Upper lobe of left lung (tissue), 4 donors: ENCODE measurements around the gene SPINK5.

Source experiments
- EP300 ChIP-seq, 4 donors: sonication (generic); formaldehyde crosslinking; IDR thresholded peaks; one replicate each; pipeline ENCODE4 v1.5.1; 2017; ENCODE audit warnings: antibody characterized with exemption in 4 of 4, control low read depth in 2 of 4
- POLR2A ChIP-seq, 4 donors: fragments of 450-650 bp; IDR thresholded peaks; one replicate each; pipeline ENCODE4 v1.5.1; 2016 to 2017; ENCODE audit warnings: antibody characterized with exemption in 4 of 4, mild to moderate bottlenecking in 2 of 4
- TF ChIP-seq, protein P1 (sequence below), 6 experiments: fragments of 450-650 bp in 4 of 6; fragments of 200-600 bp in 2 of 6; sonication (generic) in 2 of 6; IDR thresholded peaks; one replicate each; pipeline ENCODE4 v1.5.1; 2016 to 2019; ENCODE audit warnings: antibody characterized with exemption in 6 of 6

DNA sequence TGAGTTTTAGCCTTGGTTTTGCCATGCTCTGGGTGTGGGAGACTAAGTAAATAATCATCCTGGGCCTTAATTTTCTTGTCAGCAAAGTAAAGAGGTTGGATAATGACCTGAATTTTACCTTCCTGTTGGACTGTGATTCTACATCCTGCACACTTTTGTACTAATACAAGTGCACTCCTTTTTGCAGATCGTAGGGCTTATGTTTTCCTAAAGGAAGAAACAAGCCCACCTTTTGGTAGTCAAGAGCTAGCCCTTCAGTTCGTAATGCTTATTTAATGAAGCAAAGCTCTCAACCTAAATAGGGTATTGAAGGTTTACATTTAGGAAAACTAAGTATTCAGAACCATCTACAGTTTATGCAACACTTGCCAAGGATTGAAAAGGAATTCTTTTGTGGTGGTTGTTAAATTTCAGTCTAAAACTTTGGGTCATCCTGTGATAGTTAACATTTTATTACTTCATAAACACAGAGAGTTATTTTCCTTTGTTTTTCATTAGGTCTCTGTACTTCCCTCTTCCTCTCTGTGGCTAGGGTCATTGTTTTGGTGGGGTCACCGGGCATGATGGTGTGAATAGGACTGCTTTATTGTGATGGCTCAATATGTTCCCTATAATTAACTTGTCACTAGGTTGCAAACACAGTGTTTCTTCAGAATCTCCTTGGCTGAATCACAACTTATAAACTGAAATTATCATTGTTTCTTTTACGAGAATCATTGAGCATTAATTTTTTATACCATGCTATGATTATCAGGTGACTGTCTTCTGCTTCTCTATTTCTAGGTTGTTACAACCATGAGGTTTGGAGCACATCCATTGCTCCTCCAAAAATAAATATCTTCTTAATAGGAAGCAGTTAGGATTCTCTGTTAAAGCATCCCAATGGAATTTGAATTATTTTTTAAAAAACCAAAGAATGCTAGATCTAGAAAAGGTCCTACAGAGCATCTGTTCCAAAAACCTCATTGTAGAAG, 28.5 kb downstream of the SPINK5 start:
- TF ChIP-seq, protein P1, sequence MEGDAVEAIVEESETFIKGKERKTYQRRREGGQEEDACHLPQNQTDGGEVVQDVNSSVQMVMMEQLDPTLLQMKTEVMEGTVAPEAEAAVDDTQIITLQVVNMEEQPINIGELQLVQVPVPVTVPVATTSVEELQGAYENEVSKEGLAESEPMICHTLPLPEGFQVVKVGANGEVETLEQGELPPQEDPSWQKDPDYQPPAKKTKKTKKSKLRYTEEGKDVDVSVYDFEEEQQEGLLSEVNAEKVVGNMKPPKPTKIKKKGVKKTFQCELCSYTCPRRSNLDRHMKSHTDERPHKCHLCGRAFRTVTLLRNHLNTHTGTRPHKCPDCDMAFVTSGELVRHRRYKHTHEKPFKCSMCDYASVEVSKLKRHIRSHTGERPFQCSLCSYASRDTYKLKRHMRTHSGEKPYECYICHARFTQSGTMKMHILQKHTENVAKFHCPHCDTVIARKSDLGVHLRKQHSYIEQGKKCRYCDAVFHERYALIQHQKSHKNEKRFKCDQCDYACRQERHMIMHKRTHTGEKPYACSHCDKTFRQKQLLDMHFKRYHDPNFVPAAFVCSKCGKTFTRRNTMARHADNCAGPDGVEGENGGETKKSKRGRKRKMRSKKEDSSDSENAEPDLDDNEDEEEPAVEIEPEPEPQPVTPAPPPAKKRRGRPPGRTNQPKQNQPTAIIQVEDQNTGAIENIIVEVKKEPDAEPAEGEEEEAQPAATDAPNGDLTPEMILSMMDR (IDR thresholded peaks at IDR 0.05): no peak
- TF ChIP-seq POLR2A (IDR thresholded peaks at IDR 0.05) (no peak), EP300 (IDR thresholded peaks at IDR 0.05) (no peak)
